ENCODE data around the gene LGALS1.
A peak's percentile ranks its signal among the peaks of the same experiment; 100 is the strongest.

LGALS1 gene

GRCh38 chr22:37726241-37726887 lies 50.9 kb downstream of the LGALS1 start:
- Mint-ChIP-seq H3K36me3 (ENCODE audit: low read depth) (peaks cover 20% of the 10 kb centered on the region), H3K4me1 (peaks cover 16% of the 10 kb centered on the region), H3K27ac (peak overlapping the region in 2 of 3 experiments; percentile 72 to 78), H3K9me3 (peaks cover 5% of the 10 kb centered on the region), H3K27me3 (ENCODE audit: low read depth) (no peaks in the 10 kb centered on the region), H3K4me3 (no peak overlapping the region)
- TF ChIP-seq CTCF (IDR thresholded peaks at IDR 0.05; ENCODE audit: unreplicated experiment in 3 of 3) = no peak

GRCh38 chr22:37728620-37729019 lies 53.2 kb downstream of the LGALS1 start:
- no peaks in the 10 kb centered on the region for H3K27me3 Mint-ChIP-seq (ENCODE audit: low read depth)
- peaks cover 5% of the 10 kb centered on the region for H3K9me3 Mint-ChIP-seq
- no peak for TF ChIP-seq CTCF (IDR thresholded peaks at IDR 0.05; ENCODE audit: unreplicated experiment in 3 of 3)
- peaks cover 16% of the 10 kb centered on the region for H3K36me3 Mint-ChIP-seq (ENCODE audit: low read depth)
- peaks cover 30% of the 10 kb centered on the region for H3K4me1 Mint-ChIP-seq
- H3K4me3 Mint-ChIP-seq = no peak overlapping the region
- H3K27ac Mint-ChIP-seq = peak overlapping the region; percentile 27 to 92 (median 91)

All from nephron (organoid).